GM19372 (cell line): ENCODE results near the gene ACAD10.

ENCODE experiments used
- ATAC-seq: cut with Tn5 transposase; IDR thresholded peaks from one replicate; pipeline ENCODE4 v1.9.1; 2021; ENCODE audit warnings: mild to moderate bottlenecking, low read depth, moderate library complexity; ENCODE audit not compliant: unreplicated experiment

Gene ACAD10

GRCh38 chr12:111806304-111806703 is 120.5 kb downstream of the ACAD10 start:
- no peak for ATAC-seq
